HEK293 (cell line): Measurements from ENCODE around the gene TOR1A.

Source experiments
- CTCF ChIP-seq: fragments of 450-650 bp; formaldehyde crosslinking; IDR thresholded peaks from 2 replicates; pipeline ENCODE4 v1.5.1; 2016; ENCODE audit warnings: missing biosample characterization, missing genetic modification characterization
- REST ChIP-seq: fragments of 450-650 bp; formaldehyde crosslinking; IDR thresholded peaks from 2 replicates; pipeline ENCODE4 v1.5.1; 2016; ENCODE audit warnings: missing biosample characterization, missing genetic modification characterization
- WT1 ChIP-seq: fragments of 450-650 bp; formaldehyde crosslinking; IDR thresholded peaks from 2 replicates; pipeline ENCODE4 v1.5.1; 2016; ENCODE audit warnings: missing biosample characterization, missing genetic modification characterization
- ZNF133 ChIP-seq: fragments of 450-650 bp; formaldehyde crosslinking; IDR thresholded peaks from 2 replicates; pipeline ENCODE4 v1.5.1; 2016; ENCODE audit warnings: missing biosample characterization, missing genetic modification characterization
- ZNF513 ChIP-seq: fragments of 450-650 bp; IDR thresholded peaks from 2 replicates; pipeline ENCODE4 v1.5.1; 2018; ENCODE audit warnings: missing biosample characterization, missing genetic modification characterization
- ZNF561 ChIP-seq: fragments of 450-650 bp; IDR thresholded peaks from 2 replicates; pipeline ENCODE4 v1.5.1; 2018; ENCODE audit warnings: missing biosample characterization, missing genetic modification characterization, borderline replicate concordance

- TF ChIP-seq CTCF (no peak), ZNF513 (tag by site-specific recombination) (no peak), WT1 (no peak), ZNF561 (no peak), ZNF133 (tag by site-specific recombination) (no peak), REST (no peak)
Measured at GRCh38 chr9:129841071-129841470, 17.1 kb upstream of the TOR1A start.
